Measurements from ENCODE around the gene MMP28.
"Not testable (repeated sequence)": the region's sequence is repeated elsewhere in the genome, so short reads cannot be mapped to it uniquely, and the experiment has no call there.

MMP28 gene

GRCh38 chr17:35765086-35765710 is 30.2 kb downstream of the MMP28 start:
- DNase-seq, result no peak

GRCh38 chr17:35764123-35764991 is 31.1 kb downstream of the MMP28 start:
- DNase-seq, result no peak

GRCh38 chr17:35763767-35764122 is 31.7 kb downstream of the MMP28 start:
- DNase-seq, result no peak

GRCh38 chr17:35761601-35762000 is 33.8 kb downstream of the MMP28 start:
- DNase-seq, result no peak

DNA sequence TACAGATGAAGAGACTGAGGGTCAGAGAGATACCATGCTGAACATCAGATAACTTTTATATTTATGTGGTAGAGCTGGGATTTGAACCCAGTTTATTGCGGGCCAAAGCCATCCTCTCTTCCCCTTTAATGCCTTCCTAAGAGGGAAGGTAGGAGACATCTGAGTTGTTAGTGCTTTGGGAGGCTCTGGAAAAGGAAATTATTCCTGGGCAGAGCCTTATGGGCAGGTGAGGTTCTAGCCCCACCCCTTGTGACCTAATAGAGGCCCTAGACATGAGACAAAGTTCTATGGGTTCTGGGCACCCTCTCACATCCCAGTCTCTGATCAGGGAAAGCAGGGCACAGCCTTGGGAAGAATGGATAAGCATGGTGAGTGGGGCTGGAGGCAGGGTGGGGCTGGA is 34.9 kb downstream of the MMP28 start, which contains the start of gene C17orf50:
C17orf50 (plus strand) TSS at position 301 of the 400 bp plus-strand sequence; CDS start at position 356, 55 bp downstream.
- DNase-seq, result no peak

- DNase-seq, result no peak
These were observed 38.2 kb downstream of the MMP28 start for GRCh38 chr17:35757243-35757642.

DNA sequence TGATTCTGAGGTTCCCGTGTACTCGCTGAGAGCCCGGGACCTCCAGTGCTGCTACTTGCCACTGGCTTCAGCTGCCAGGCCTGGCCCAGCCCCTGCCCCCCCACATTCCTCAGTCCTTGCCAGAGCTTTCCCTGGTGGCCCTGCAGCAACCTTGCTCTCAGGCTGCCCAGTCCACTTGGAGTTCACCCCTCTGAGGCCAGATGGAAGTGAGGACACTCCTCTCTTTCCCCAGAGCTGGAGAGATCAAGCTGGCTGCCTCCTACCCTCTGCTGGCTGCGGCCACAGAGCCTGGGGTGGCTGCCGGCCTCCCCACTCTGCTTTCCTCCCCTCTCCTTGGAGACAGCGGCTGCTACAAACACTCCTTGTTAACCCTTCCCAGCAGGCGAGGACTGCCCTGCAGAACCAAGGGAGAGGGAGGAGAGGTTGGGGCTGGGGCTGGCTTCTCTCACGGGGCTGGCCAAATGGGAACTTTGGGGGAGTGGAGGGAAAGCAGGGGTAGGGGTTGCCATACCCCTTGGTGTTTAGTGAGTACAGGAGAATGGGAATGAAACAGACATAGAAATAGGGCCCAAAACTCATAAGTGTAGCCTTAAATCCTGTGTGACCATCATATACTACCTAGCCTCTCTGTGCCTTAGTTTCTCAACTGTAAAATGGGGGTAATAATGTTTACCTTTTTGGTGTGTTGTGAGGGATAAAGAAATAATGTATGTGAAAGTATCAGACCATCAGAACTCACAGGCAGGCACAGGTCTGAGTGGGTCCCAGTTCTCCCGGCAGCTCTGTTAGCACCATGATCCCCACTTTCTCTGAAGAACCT is 42.3 kb downstream of the MMP28 start, which contains the start of gene GAS2L2:
GAS2L2 (minus strand) TSS at position 295 of the 820 bp plus-strand sequence. CDS start 389 bp downstream, outside the sequence.
- DNase-seq, result no peak

DNA sequence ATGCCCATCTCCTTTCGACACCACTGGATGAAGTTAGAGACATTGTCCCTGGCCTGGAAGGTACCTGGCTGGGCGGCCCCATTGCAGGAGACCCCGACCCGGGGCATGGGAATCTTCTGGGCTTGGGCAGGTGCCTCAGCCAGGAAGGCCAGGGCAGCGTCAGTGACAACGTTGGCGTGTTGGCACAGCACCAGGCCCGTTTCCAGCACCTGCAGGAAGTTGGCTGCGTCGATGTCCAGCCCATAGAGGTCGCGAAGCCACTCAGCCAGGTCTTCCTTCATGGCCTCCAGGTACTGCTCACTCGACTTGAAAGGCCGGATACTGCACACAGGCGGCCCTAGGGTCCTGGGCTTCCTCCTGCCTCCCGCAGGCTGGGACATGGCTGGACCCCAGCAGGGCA is 43.0 kb downstream of the MMP28 start:
- DNase-seq, result no peak

DNA sequence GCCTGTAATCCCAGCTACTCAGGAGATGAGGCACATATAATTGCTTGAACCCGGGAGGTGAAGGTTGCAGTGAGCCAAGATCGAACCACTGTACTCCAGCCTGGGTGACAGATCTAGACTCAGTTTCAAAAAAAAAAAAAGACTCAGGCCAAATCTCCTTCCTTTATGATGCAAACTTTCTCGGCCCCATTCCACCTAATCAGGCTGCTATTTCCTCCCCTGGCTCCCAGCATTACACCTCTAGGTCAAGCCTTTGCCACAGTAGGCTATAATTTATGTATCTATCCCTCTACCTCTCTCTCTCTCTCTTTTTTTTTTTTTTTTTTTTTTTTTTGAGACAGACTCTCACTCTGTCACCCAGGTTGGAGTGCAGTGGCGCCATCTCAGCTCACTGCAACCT is 43.9 kb downstream of the MMP28 start:
- DNase-seq, result not testable (repeated sequence)

DNA sequence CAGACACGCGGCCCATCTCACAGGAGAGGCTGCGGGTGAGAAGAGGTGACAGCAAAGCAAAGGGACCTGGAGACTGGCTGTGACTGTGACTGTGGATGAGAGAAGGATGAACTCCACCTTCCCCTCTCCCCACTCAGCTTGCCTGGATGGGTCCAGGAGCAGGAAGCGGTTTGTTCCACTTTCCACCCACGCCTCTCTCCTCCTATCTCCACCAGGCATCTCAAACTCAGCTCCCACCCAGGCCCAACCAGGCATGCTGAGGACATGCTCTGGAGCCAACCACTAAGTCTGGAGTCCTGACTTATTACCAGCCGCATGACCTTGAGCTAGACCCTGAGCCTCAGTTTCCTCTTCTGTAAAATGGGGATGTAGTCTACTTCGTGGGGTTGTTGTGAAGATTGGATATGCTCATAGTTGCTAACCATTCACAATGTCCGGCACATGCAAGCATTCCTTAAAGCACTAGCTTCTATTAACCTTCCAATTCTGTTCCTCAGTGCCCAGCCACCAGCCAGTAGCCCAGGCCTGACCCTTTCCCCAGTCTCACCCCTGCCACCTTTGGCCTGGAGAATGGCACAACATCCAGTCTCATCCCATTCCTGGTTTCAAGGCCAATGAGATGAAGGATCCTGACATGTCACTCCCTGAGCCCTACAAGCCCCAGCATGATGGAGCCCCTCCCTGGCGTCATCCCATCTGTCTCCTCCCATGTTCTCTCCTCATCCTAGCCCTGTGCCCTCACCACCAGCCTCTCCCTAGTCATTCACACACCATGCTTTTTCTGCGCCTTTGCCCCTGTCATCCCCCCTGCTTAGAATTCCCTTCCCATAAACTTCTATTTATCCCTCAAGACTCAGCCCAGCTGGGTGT is 44.7 kb downstream of the MMP28 start:
- DNase-seq, result no peak

DNA sequence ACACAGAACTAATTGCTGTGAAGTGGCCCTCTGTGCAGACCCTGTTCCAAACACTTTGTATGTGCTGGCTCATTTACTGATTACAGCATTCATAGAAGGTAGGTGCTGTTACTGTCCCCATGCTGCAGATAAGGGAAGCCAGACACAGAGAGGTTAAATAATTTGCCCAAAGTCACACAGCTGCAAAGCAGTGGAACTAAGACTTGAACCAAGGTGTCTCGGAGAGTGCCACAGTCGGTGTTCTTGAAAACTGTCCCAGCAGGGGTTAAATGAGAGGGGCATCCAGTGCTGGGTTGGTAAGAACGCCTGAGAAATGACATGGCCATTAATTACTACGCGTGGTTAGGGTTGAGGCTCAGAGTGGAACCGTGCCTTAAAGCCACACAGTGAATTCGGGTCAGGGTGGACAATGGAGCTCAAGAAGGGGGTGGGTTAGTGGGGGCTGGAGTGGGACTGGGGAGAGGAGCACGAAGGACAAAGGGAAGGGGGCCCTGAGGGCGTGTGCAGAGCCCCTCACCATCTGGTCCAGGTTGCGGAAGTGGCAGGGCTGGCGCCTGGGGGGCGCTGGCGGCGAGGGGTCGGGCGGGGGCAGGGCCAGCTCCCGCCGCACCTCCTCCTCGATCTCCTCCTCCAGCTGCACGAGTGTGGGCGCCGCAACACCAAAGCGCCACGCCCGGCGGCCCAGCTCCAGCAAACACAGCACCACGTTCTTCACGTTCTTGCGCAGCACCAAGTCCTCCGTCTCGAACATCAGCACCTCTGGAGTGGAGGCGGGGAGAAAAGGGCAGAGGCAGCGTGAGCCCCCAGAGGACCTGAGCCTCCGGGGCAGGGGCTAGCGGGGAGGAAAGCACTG is 45.7 kb downstream of the MMP28 start:
- no peak for DNase-seq

DNA sequence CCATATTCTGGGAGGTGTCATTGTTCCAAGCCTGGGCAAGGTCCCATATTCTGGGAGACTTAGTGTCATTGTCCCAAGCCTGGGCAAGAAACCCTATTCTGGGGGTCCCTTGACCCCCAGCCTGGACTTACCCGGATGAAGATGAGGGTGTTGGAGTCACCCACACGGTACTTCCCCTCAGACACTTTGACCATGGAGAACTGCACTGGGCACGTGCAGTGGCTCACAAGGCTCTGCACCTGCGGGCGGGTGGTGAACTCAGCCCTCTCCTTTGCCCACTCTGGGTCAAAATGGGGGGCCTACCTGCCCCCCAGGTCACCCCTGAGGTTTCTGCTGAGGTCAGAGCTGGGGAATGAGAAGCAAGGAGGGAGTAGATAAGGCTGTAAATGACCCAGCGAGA is 46.5 kb downstream of the MMP28 start:
- DNase-seq, result no peak

- no peak for DNase-seq
These were observed 47.0 kb downstream of the MMP28 start for GRCh38 chr17:35748341-35748841.

GRCh38 chr17:35747540-35748017 is 47.9 kb downstream of the MMP28 start:
- no peak for DNase-seq

- no peak for DNase-seq
These were observed 49.6 kb downstream of the MMP28 start for GRCh38 chr17:35745749-35746320.

- DNase-seq, result no peak
These were observed 50.2 kb downstream of the MMP28 start for GRCh38 chr17:35745246-35745645.

DNA sequence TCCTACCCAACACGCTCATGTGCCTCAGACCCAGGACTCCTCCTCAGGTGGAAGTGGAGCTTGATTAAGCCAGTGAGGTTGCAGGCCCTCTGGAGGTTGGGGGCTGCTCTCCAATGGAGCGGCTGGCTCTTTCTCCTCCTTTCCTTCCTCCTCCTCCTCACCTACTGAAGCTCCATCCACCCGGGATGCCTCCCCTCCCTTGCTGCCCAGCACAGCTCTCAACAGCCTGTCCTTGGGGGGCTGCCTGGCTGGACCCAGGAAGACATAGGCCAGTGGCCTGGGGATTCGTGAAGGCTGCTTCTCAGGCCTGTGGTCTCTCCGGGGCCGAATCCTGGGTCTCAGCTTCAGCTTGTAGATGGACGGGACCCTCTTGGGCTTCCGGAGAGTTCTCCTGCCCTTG is 50.6 kb downstream of the MMP28 start:
- no peak for DNase-seq

DNA sequence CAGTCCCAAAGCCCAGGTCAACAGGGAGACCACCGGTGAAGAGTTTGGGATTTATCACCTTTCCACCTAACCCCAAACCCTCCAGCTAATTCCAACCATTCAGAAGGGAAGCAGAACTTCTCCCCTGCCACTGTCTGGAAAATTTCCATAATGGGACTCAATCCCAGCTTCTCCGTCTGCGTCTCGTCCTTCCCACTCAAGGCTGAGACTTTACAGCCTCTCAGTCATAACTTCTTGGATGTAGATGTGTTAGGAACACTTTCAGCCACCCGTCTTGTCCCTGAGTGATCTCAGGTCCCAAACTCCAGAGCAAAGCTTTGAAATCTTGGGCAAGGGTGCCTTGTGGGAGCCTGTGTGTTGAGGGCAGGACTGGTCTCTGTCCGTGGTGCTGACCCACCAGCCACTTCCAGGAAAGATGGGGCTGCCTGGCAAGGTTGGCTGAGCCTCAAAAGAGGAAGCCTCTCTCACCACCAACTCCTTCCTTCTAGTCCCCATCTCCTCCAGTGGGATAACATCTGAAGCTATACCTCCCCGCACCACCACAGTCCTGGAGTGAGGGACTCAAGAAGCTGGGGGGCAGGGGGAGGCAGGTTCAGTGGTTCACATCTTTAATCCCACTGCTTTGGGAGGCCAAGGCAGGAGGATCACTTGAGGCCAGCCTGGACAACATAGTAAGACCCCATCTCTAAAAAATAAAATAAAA is 51.7 kb downstream of the MMP28 start:
- DNase-seq, result no peak

DNA sequence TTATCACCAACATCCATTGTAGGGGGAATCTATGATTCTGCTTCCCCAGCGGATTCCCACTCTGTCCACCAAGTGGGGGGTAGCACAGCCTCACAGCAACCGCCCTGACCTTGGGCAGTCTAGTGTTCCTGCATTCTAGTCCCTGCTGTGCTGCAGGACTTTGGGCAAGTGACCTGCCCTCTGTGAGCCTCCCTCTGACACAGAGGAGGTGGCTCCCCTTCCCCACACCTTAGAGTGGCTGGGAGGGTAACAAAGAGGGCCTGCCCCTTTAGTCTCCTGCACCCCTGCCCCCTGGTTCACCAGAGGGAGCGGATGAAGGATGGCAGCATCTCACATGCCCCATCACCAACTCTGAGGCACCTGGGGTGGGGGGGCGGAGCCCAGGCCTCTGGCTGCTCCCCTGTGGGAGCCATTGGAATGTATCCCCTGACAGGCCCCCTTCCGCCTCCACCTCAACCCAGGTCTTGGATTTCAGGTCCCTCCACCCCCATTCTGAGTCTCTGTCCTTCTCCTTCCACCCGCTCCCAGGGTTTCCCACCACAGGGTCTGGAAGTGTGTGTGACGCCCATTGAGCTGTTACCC is 52.5 kb downstream of the MMP28 start:
- no peak for DNase-seq

DNA sequence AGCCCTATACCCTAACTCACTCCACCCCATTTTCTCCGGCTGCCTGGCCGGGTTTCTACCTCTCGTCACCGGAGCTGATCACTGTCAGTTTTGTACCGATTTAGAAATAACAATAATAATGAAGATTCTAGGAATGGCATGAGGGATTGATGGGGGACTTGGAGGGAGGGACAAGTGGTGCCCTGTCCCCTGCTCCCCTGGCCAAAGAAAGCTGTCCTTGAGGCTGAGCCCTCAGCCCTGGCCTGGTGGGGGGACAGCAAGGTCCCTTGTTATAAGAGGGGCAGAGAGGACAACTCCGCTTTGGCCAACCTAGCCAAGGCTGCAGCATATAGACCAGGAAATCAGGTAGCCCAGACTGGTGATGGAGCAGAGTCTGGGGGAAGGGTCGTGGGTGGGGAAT is 52.9 kb downstream of the MMP28 start:
- DNase-seq, result no peak

Measured in cortex of kidney (tissue), 1 donor.